Right renal pelvis (tissue), 4 donors: Measurements from ENCODE around the gene ATP2B1. TPM values are rescaled to one million over a fixed set of nuclear protein-coding genes. Genes with fewer than 3 reads are reported as not detected.

ENCODE experiments used
- DNase-seq, 4 donors: peaks; one replicate each; pipeline ENCODE4 v3.0.0-alpha.2; 2013; ENCODE audit warnings: low read depth in 4 of 4, low spot score in 3 of 4, missing footprints in 1 of 4
- polyA plus RNA-seq, 4 donors: library from polyadenylated mRNA; unstranded; fragments of 120-200 nt; gene quantifications; one replicate each; pipeline ENCODE4 v1.2.1, GENCODE V29; 2013; ENCODE audit not compliant: insufficient read length in 4 of 4

Gene ATP2B1
- polyA plus RNA-seq, 4 donors: 84.8 to 117 (median 105) TPM

DNA sequence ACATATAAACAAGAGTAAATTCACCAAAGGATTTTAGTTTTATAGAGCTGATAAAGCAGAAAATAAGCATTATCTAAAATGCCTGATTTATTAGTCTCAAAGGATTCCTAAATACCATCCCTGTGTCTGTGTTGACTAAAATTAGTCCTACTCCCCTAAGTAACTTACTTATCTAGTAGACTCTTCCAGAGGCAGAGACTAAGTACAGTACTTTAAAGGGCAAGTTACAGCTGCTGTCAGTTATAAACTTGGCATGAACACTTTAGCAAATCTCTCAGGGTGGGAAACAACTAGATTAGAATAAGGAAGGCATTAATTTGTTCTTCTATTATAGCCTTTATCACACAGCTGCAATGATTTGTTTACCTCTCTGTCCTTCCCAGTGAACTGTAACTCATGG, 46.0 kb downstream of the ATP2B1 start:
- no peak for DNase-seq

DNA sequence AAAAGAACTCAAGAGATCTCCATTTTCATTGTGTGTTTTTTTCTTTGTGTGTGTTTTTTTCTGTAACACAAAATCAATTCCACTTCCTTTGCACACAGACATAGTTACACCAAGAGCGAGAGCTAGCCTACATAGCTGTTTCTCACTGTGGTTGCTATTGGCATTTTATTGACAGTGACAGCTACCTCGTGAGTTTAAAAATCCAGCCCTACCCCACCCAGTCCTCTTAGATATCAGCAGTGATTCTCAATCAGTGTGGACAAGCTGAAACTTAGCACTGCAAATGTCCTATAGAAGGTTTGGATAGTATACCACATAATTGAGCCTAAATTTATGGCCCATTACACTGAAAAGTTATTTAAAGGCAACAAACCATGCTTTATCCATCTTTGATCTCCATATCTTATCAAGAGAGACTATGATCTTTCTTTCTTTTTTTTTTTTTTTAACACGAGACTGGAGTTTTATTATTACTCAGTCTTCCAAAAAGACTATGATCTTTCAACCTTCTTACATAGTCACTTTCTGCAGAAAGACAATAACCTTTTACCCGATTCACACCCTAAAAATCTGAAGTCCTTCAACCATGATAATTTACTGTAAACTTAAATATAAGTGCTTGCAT, 46.8 kb downstream of the ATP2B1 start:
- DNase-seq: no peak

DNA sequence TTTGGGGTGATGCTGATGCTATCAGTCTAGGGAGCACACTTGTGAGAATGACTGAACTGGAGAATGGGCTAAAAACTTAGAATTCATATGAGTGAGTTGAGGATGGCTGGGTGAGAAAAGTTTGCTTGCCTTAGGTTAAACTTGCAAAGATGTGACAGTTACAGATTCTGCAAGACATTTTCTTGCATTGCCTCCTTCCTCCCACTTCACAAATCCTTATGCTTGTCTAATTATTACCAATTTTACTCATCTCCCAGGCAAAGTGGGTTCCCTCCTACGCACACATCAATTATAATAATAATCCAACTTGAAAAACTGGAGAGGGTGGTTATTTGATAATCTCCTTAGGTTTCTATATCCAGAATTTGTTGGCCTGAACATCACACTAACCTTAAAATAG, 50.9 kb downstream of the ATP2B1 start:
- DNase-seq: no peak

DNA sequence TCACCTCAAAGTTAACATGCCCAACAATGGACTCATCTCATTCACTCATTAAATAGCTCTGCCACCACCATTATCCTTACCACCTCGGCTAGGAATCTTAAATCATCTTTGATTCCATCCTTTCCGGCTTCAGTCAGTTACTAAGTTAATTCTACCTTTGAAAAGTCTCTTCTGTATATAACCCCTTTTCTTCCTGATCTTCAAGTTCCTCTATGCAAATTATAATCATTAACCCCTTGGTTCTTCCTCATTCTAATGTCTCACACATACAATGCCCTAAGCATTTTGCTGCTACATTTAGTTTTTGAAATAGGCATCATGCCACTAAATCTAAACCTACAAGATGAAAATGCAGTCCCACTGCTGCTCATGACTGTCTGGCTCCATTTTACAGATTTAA, 51.6 kb downstream of the ATP2B1 start:
- no peak for DNase-seq

DNA sequence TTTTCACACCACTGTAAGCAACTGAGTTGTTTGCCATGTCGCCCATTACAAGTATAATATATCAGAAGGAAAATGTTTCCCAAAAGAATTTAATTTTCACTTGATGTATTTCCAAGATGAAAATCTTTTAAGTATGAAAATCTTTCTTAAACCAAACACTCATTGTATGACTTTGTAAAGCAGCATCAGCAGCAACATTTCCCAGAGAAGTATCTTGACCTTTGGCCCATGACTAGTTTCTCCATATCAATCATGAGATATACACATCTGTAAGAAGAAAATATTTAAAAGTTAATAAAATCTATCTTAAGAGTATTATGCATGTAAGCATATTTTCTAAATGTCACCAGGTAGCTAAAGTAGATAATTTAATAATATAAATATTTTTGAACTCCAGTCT, 52.8 kb downstream of the ATP2B1 start:
- DNase-seq: no peak

- no peak for DNase-seq
These were observed 57.4 kb downstream of the ATP2B1 start for GRCh38 chr12:89651192-89651591.

DNA sequence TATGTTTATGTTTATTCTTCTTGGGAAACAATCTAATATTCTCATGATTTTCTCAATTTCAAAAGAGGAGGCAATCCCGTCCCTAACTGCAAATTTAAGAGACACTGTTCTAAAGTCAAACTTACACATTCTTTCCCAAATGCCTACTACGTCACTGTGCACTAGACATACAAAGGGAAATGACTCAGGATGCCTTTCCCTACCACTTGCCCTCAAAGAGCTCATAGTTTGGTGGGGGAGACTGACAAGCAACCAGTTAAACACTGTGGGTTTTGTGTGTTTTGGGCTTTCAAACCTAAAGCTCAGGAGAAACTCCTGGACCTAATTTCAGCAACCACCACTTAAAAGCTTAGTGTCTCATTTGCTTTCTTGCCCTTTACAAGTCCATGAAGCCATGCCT, 58.4 kb downstream of the ATP2B1 start:
- DNase-seq: no peak

DNA sequence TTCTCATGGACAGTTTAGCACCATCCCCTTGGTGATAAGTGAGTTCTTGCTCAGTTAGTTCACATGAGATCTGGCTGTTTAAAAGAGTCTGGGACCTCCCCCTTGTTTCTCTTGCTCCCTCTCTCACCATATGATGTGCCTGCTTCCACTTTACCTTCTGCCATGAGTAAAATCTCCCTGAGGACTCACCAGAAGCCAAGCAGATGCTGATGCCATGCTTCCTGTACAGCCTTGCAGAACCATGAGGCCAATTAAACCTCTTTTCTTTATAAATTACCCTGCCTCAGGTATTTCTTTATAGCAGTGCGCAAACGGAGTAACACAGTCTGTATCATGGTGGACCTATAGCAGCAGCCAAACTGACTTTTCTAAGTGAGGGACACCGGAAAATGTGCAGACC, 58.8 kb downstream of the ATP2B1 start:
- DNase-seq: no peak

DNA sequence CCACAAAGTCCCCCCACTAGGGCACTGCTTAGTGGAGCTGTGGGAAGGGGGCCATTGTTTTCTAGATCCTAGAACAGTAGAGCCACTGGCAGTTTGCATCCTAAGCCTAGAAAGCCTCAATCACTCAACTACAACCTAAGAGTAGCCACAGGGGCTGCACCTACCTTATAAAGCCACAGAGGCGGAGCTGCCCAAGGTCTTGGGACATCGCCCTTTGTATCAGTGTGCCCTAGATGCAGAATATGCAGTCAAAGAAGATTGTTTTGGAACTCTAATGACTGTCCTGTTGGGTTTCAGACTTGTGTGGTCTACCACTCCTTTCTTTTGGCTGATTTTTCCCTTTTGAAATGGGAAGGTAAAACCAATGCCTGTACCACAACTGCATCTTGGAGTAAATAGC, 59.5 kb downstream of the ATP2B1 start:
- DNase-seq: no peak

- DNase-seq: no peak
These were observed 60.3 kb downstream of the ATP2B1 start for GRCh38 chr12:89648211-89648930.

GRCh38 chr12:89645434-89645833, 63.2 kb downstream of the ATP2B1 start:
- DNase-seq: peak in 3 of 4 donors; percentile 20 to 30 (median 26)

GRCh38 chr12:89642959-89643358, 65.7 kb downstream of the ATP2B1 start:
- DNase-seq: no peak

GRCh38 chr12:89636776-89637160, 71.9 kb downstream of the ATP2B1 start:
- DNase-seq: no peak

GRCh38 chr12:89636052-89636775, 72.4 kb downstream of the ATP2B1 start:
- no peak for DNase-seq

- DNase-seq: no peak
These were observed 74.1 kb downstream of the ATP2B1 start for GRCh38 chr12:89634508-89634907.

GRCh38 chr12:89632778-89633177, 75.9 kb downstream of the ATP2B1 start:
- DNase-seq: no peak

DNA sequence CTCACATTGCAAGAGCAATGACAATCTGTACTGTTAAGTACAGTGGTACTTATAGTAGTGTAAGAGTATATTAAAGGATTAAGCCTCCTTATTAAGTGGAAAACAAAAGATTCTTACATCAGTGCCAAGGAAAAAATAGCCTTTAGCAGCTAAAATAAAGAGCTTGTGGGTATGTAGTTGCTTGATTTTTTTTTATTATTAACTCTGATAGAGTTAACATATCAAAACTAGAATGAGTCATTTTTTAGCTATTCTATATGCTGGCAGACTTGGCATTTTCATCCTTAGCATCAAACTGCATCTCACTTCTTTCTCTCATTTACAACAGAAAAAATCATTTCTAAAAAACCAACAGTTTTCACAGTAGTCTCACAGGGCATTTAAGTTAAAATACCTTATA, 86.5 kb downstream of the ATP2B1 start:
- DNase-seq: no peak

DNA sequence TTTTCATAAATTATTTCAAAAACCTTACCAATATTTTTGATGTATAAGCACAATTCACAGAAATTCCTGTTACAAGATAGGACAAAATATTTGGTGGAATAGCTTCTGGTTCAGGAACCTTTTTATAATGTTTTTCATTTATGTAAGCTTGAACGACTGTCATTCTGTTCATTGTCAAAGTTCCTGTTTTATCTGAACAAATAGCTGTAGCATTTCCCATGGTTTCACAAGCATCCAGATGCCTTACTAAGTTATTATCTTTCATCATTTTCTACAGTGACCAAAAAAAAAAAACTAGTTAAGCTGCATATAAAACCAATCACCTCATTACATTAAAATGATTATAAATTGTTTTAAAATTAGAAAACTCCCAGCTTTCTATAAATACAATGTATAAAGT, 87.1 kb downstream of the ATP2B1 start:
- DNase-seq: no peak

DNA sequence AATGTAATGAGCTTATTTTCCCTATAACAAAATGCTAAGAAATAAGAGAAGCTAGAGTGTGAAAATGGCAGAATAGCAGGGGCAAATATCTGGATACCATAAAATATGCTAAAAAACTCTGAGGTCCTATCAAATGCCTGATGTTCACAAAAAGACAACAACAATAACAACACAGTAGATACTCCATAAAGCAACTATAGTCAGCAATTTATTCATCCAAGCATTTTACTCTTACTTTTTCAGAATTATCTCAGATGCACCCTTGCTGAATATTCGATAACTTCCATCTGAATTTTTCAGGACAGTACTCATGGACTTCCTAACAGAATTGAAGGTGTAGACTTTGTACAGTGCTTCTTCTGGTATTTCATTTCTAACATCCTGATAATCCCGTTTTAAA, 88.9 kb downstream of the ATP2B1 start:
- DNase-seq: no peak

DNA sequence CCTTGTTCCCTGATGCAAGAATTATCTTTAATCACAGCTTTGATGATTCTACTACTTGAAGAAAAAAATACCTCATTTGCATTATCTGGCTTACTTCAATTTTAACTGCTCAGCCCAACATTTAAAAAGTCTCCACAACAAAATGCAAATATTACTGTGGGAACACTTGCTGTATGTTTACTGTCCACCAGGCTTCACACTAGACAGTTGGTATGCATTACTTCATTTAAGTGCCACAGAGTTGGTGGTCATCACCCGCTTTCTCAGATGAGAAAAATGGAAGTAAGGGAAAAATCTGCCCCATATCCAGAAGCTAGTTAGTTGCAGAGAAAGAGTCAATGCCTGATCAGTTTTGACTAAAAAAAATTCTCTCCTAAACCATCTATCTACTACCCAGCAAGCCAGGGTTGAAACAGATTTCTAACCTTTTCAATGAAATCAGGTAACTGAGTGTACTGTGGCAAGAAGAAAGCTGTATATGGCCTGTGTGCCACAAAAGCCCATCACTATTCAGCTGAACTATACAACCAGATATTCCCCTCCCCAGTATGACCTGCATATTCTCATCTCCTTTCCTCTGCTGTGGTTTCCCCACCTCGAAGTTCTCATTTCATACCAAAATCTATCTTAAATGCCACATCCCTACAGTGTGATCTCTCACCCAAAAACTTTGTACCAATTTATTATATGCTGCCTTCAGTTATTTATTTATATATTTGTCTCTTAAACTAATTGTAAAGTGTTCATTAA, 90.3 kb downstream of the ATP2B1 start:
- no peak for DNase-seq

DNA sequence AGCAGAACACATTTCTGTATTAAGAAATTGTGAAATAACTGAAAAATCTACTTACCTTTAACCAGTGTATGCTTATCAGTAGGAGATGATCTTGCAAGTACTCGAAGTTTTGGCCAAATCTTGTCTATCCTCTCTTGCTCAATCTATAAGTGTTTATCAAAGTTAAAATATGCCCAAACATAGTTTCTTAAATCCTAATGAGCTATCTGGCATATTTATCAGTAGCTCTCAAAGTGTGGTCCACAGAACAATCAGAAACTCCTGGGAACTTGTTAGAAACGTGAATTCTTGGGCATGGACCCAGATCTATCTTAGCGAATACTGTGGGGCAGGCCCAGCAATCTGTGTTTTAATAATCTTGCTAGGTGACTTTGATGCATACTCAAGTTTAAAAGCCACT, 98.3 kb downstream of the ATP2B1 start:
- no peak for DNase-seq
